ENCODE data around the gene VEZT.

Gene VEZT

GRCh38 chr12:95224202-95225170, 6.9 kb downstream of the VEZT start:
- ChIA-PET CTCF (no interaction called here), POLR2A (no interaction called here)
- WGBS (ENCODE audit: insufficient coverage), result 96% methylated on average over 8 of the region's 8 CpGs

GRCh38 chr12:95225645-95226212, 8.1 kb downstream of the VEZT start:
- POLR2A ChIA-PET, result no interaction called here
- no peak for DNase-seq
- CTCF ChIA-PET, result interaction anchor here (0.8 to 0.9 kb wide), 2 partner anchors 8 to 17 kb away, joined by 3 to 4 read pairs; partner anchors contain the start of genes FGD6 and VEZT
- WGBS (ENCODE audit: insufficient coverage), result 100% methylated on average over 1 of the region's 1 CpG
- Histone ChIP-seq H3K4me1 (ENCODE audit: control extremely low read depth in 1 of 4, control insufficient read depth in 4 of 4, insufficient read depth in 4 of 4, low read length in 3 of 4) (peaks cover 0 to 19% (median 9%) of the 10 kb centered on the region in 4 experiments), H3K4me3 (ENCODE audit: control insufficient read depth in 1 of 7, extremely low read depth in 1 of 7, insufficient read depth in 4 of 7, low read depth in 2 of 7, low read length in 6 of 7) (no peak overlapping the region), H3K27ac (ENCODE audit: insufficient read depth in 1 of 2, low read depth in 1 of 2, low read length in 2 of 2, poor library complexity in 1 of 2, severe bottlenecking in 2 of 2) (no peak overlapping the region), H3K27me3 (replicated peaks in 2 of 5; ENCODE audit: control insufficient read depth in 4 of 5, insufficient read depth in 5 of 5, low read length in 4 of 5) (no peaks in the 10 kb centered on the region), H3K36me3 (ENCODE audit: control insufficient read depth in 4 of 4, insufficient read depth in 4 of 4, low read length in 3 of 4) (peaks cover 2 to 16% (median 9%) of the 10 kb centered on the region in 4 experiments), H3K9me3 (ENCODE audit: control extremely low read depth in 1 of 5, control insufficient read depth in 4 of 5, insufficient read depth in 2 of 5, low read depth in 1 of 5, low read length in 4 of 5) (no peaks in the 10 kb centered on the region)

More at GRCh38 chr12:95224202-95225170, 6.9 kb downstream of the VEZT start:
- H3K36me3 ChIP-seq (ENCODE audit: control insufficient read depth in 4 of 4, insufficient read depth in 4 of 4, low read length in 3 of 4), result peaks cover 2 to 16% (median 9%) of the 10 kb centered on the region in 4 experiments
- no peaks in the 10 kb centered on the region for H3K27me3 ChIP-seq (replicated peaks in 2 of 5; ENCODE audit: control insufficient read depth in 4 of 5, insufficient read depth in 5 of 5, low read length in 4 of 5)
- peaks cover 0 to 24% (median 13%) of the 10 kb centered on the region in 4 experiments for H3K4me1 ChIP-seq (ENCODE audit: control extremely low read depth in 1 of 4, control insufficient read depth in 4 of 4, insufficient read depth in 4 of 4, low read length in 3 of 4)
- no peaks in the 10 kb centered on the region for H3K9me3 ChIP-seq (ENCODE audit: control extremely low read depth in 1 of 5, control insufficient read depth in 4 of 5, insufficient read depth in 2 of 5, low read depth in 1 of 5, low read length in 4 of 5)
- DNase-seq, result peak in 2 of 3 donors; percentile 29 to 36
- no peak overlapping the region for H3K4me3 ChIP-seq (ENCODE audit: control insufficient read depth in 1 of 7, extremely low read depth in 1 of 7, insufficient read depth in 4 of 7, low read depth in 2 of 7, low read length in 6 of 7)
- H3K27ac ChIP-seq (ENCODE audit: insufficient read depth in 1 of 2, low read depth in 1 of 2, low read length in 2 of 2, poor library complexity in 1 of 2, severe bottlenecking in 2 of 2), result no peak overlapping the region

- H3K4me1 ChIP-seq (ENCODE audit: control extremely low read depth in 1 of 4, control insufficient read depth in 4 of 4, insufficient read depth in 4 of 4, low read length in 3 of 4), result peaks cover 0 to 19% (median 9%) of the 10 kb centered on the region in 4 experiments
- H3K4me3 ChIP-seq (ENCODE audit: control insufficient read depth in 1 of 7, extremely low read depth in 1 of 7, insufficient read depth in 4 of 7, low read depth in 2 of 7, low read length in 6 of 7), result peak overlapping the region in 2 of 7 experiments; percentile 2 to 17
- H3K9me3 ChIP-seq (ENCODE audit: control extremely low read depth in 1 of 5, control insufficient read depth in 4 of 5, insufficient read depth in 2 of 5, low read depth in 1 of 5, low read length in 4 of 5), result no peaks in the 10 kb centered on the region
- ChIA-PET POLR2A (no interaction called here), CTCF (interaction anchor here (0.7 kb wide), 1 partner anchor 25 kb away, joined by 4 read pairs; no protein-coding TSS in a partner anchor)
- H3K27me3 ChIP-seq (replicated peaks in 2 of 5; ENCODE audit: control insufficient read depth in 4 of 5, insufficient read depth in 5 of 5, low read length in 4 of 5), result no peaks in the 10 kb centered on the region
- H3K36me3 ChIP-seq (ENCODE audit: control insufficient read depth in 4 of 4, insufficient read depth in 4 of 4, low read length in 3 of 4), result peaks cover 2 to 16% (median 9%) of the 10 kb centered on the region in 4 experiments
- peak in 2 of 3 donors; percentile 28 to 37 for DNase-seq
- peak overlapping the region in 1 of 2 experiments; percentile 49 for H3K27ac ChIP-seq (ENCODE audit: insufficient read depth in 1 of 2, low read depth in 1 of 2, low read length in 2 of 2, poor library complexity in 1 of 2, severe bottlenecking in 2 of 2)
- WGBS (ENCODE audit: insufficient coverage), result no CpG with 5 or more reads among the region's 3 CpGs
Measured at GRCh38 chr12:95227818-95228356, 10.3 kb downstream of the VEZT start.

- no peaks in the 10 kb centered on the region for H3K27me3 ChIP-seq (replicated peaks in 2 of 5; ENCODE audit: control insufficient read depth in 4 of 5, insufficient read depth in 5 of 5, low read length in 4 of 5)
- CTCF ChIA-PET, result no interaction called here
- no peaks in the 10 kb centered on the region for H3K9me3 ChIP-seq (ENCODE audit: control extremely low read depth in 1 of 5, control insufficient read depth in 4 of 5, insufficient read depth in 2 of 5, low read depth in 1 of 5, low read length in 4 of 5)
- H3K27ac ChIP-seq (ENCODE audit: insufficient read depth in 1 of 2, low read depth in 1 of 2, low read length in 2 of 2, poor library complexity in 1 of 2, severe bottlenecking in 2 of 2), result no peak overlapping the region
- H3K4me1 ChIP-seq (ENCODE audit: control extremely low read depth in 1 of 4, control insufficient read depth in 4 of 4, insufficient read depth in 4 of 4, low read length in 3 of 4), result peaks cover 0 to 19% (median 9%) of the 10 kb centered on the region in 4 experiments
- WGBS (ENCODE audit: insufficient coverage), result 85% methylated on average over 2 of the region's 2 CpGs
- peaks cover 2 to 16% (median 9%) of the 10 kb centered on the region in 4 experiments for H3K36me3 ChIP-seq (ENCODE audit: control insufficient read depth in 4 of 4, insufficient read depth in 4 of 4, low read length in 3 of 4)
- no peak for DNase-seq
- no peak overlapping the region for H3K4me3 ChIP-seq (ENCODE audit: control insufficient read depth in 1 of 7, extremely low read depth in 1 of 7, insufficient read depth in 4 of 7, low read depth in 2 of 7, low read length in 6 of 7)
- POLR2A ChIA-PET, result no interaction called here
Measured at GRCh38 chr12:95228617-95229016, 11.0 kb downstream of the VEZT start.

GRCh38 chr12:95229636-95230035, 12.0 kb downstream of the VEZT start:
- POLR2A ChIA-PET, result interaction anchor here (0.7 kb wide), 1 partner anchor 437 kb away, joined by 3 read pairs; no protein-coding TSS in a partner anchor
- Histone ChIP-seq H3K4me1 (ENCODE audit: control extremely low read depth in 1 of 4, control insufficient read depth in 4 of 4, insufficient read depth in 4 of 4, low read length in 3 of 4) (peaks cover 0 to 14% (median 8%) of the 10 kb centered on the region in 4 experiments), H3K27ac (ENCODE audit: insufficient read depth in 1 of 2, low read depth in 1 of 2, low read length in 2 of 2, poor library complexity in 1 of 2, severe bottlenecking in 2 of 2) (no peak overlapping the region), H3K36me3 (ENCODE audit: control insufficient read depth in 4 of 4, insufficient read depth in 4 of 4, low read length in 3 of 4) (peaks cover 2 to 8% (median 7%) of the 10 kb centered on the region in 4 experiments), H3K27me3 (replicated peaks in 2 of 5; ENCODE audit: control insufficient read depth in 4 of 5, insufficient read depth in 5 of 5, low read length in 4 of 5) (no peaks in the 10 kb centered on the region), H3K9me3 (ENCODE audit: control extremely low read depth in 1 of 5, control insufficient read depth in 4 of 5, insufficient read depth in 2 of 5, low read depth in 1 of 5, low read length in 4 of 5) (no peaks in the 10 kb centered on the region), H3K4me3 (ENCODE audit: control insufficient read depth in 1 of 7, extremely low read depth in 1 of 7, insufficient read depth in 4 of 7, low read depth in 2 of 7, low read length in 6 of 7) (no peak overlapping the region)
- no peak for DNase-seq
- CTCF ChIA-PET, result interaction anchor here (0.7 kb wide), 1 partner anchor 11 kb away, joined by 3 read pairs; no protein-coding TSS in a partner anchor
- WGBS (ENCODE audit: insufficient coverage), result 96% methylated on average over 5 of the region's 7 CpGs

GRCh38 chr12:95230313-95230712, 12.7 kb downstream of the VEZT start:
- no peak for DNase-seq
- no peak overlapping the region for H3K27ac ChIP-seq (ENCODE audit: insufficient read depth in 1 of 2, low read depth in 1 of 2, low read length in 2 of 2, poor library complexity in 1 of 2, severe bottlenecking in 2 of 2)
- peaks cover 0 to 4% (median 2%) of the 10 kb centered on the region in 4 experiments for H3K36me3 ChIP-seq (ENCODE audit: control insufficient read depth in 4 of 4, insufficient read depth in 4 of 4, low read length in 3 of 4)
- H3K4me1 ChIP-seq (ENCODE audit: control extremely low read depth in 1 of 4, control insufficient read depth in 4 of 4, insufficient read depth in 4 of 4, low read length in 3 of 4), result peaks cover 0 to 14% (median 8%) of the 10 kb centered on the region in 4 experiments
- POLR2A ChIA-PET, result no interaction called here
- CTCF ChIA-PET, result no interaction called here
- H3K4me3 ChIP-seq (ENCODE audit: control insufficient read depth in 1 of 7, extremely low read depth in 1 of 7, insufficient read depth in 4 of 7, low read depth in 2 of 7, low read length in 6 of 7), result no peak overlapping the region
- no peaks in the 10 kb centered on the region for H3K27me3 ChIP-seq (replicated peaks in 2 of 5; ENCODE audit: control insufficient read depth in 4 of 5, insufficient read depth in 5 of 5, low read length in 4 of 5)
- no peaks in the 10 kb centered on the region for H3K9me3 ChIP-seq (ENCODE audit: control extremely low read depth in 1 of 5, control insufficient read depth in 4 of 5, insufficient read depth in 2 of 5, low read depth in 1 of 5, low read length in 4 of 5)
